Activated CD4-positive, CD25-positive, alpha-beta regulatory T cell treated with anti-CD3 and anti-CD28 coated beads, Interleukin-2, amount 50 U/mL, for 24 hours (primary cell): Measurements from ENCODE around the gene POLA1.

ENCODE experiments used
- ATAC-seq, 2 donors: fragments of 150-1000 bp; cut with Tn5 transposase; one replicate each; pipeline ENCODE4 v1.10.0; 2021; ENCODE audit warnings: mild to moderate bottlenecking in 1 of 2, moderate library complexity in 1 of 2

The POLA1 gene

DNA sequence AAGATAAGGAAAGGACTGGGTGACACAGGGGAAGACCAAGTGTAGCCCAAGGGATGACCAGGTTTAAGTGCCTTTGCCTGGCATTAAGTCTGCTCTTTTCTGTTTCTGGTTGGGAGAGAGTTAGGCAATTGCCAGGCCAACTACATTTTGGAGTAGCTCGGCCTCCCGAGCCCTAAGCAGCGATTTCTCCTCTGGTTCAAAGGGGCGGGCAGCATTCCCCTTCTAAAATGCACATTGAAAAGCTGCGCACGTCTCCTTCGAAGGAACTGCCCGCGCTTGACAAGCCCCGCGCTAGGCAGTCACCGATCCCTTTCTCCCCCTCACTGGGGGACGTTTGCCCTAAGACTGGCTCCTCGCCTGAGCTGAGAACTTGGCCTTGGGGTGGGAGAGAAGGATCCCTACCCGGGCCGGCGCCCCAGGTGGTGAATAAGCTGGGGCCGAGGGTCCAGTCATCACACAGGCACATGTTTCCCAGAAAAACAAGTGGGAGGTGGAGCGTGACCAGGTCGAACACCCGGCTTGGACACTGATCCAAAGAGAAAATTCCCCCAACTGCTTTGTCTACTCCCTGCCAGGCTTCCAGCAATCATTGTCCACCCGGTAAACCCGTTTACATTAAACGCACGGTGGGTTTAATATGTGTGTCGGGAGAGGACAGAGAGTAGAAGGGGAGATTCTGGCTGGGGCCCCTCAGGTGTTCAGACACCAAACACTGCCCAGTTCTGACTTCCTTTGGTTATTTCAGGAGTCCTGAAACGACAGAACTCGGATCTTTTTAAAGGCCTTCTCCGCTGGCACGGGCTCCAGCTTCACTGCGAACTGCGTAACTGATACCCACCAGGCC, 318.1 kb downstream of the POLA1 start:
- ATAC-seq = no peak

DNA sequence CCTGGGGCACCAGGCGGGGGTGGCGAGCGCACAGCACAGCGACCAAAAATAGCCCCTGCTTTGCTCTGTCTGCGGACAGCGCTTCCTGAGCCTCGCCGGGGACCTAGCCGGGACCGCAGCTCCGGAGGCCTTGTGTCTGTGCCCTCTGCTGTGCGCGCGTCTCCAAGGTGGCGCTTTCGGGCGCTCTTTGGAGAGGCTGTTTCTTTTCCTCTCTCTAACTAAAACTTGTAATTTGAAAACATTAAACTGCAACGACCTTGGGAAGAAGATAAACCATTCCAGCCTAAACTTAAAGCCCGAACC, 318.7 kb downstream of the POLA1 start:
- ATAC-seq = no peak

DNA sequence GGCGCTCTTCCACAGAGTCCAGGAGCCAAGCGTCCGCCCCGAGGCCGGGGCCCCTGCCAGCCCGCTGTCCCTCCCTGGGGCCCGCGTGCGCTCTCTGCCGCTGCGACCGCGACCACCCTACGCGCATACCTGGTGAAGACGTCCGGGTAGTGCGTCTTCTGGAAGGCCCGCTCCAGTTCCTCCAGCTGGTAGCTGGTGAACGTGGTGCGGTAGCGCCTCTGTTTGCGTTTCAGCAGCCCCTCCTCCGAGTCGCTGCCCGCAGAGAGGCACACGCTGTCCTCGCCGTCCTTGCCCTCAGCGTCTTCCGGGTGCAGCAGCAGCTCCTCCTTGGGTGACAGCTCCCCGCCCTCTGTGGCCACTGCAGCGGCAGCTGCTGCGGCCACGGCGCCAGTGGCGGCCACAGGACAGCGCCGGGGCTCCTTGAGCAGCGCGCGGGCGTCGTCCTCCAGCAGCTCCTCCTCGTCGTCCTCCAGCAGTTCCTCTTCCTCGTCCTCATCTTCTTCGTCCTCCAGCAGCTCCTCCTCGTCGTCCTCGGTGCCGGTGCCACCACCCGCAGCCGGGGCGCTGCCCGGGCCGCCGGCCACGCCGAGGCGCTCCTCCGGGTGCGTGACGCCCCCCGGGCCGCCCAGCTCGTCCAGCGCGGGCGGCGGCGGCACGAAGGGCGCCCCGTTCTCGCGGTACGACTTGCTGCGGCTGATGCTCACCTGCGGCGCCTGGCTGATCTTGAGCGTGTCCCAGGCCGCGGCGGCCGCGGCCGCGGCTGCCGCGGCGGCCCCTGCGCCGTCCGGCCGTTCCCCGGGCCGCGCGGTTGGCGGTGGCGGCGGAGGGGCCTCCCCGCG, 319.3 kb downstream of the POLA1 start:
- ATAC-seq = peak in 1 of 2 donors; percentile 17

DNA sequence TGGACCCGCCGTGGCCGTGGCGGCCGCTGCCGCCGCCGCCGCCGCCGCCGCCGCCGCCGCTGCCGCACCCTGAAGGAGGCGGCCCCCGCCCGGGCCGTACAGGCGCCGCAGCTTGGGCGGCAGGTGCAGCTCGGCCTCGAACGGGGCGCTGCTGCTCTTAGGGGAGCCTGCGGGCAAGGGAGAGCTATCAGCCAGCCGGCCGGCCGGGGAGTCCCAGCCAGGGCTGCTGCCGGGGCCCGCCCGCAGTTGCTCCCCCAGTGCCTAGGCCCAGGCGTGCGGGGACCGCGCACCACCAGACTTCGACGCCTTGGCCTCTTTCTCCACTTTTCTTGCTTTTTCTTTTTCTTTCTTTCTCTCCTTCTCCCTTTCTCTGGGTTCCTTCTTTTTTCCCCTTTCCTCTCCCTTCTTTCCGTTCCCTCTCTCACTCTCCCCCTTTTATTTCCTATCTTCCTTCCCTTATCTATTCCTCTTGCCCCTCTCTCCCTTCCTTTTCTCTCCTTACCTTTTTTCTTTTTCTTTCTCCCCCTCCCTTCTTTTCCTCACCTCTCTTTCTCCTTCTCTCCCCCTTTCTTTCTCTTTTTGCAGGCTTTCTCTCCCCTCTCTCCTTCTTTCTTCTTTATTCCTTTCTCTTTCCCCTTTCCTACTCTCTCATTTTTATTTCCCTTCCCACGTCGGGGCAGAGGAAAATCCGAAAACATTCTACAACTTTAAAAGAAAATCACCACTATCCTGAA, 320.1 kb downstream of the POLA1 start:
- peak in 1 of 2 donors; percentile 52 for ATAC-seq

DNA sequence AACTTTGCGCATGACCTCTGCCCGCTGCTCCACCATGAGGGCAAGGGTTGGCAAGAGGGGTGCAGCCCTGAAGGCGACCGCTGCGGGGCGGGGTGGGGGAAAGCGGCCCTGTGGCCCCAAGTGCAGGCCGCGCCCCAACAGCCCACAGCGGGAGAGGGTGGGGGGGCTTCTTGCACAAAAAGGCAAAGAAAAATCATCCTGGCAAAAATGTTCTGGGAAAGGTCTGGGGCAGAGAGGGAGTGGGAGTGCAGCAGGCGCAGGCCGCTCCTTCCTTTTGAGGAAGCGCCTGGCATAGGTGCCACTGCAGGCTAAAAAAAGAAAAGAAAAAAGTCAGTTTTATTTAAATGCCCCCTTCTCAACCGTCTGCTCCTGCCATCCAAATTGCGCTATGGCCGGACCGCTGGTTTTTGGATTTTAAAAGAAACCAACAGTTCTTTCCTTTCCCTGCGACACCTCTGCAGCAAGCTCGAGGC, 320.7 kb downstream of the POLA1 start:
- ATAC-seq = no peak

DNA sequence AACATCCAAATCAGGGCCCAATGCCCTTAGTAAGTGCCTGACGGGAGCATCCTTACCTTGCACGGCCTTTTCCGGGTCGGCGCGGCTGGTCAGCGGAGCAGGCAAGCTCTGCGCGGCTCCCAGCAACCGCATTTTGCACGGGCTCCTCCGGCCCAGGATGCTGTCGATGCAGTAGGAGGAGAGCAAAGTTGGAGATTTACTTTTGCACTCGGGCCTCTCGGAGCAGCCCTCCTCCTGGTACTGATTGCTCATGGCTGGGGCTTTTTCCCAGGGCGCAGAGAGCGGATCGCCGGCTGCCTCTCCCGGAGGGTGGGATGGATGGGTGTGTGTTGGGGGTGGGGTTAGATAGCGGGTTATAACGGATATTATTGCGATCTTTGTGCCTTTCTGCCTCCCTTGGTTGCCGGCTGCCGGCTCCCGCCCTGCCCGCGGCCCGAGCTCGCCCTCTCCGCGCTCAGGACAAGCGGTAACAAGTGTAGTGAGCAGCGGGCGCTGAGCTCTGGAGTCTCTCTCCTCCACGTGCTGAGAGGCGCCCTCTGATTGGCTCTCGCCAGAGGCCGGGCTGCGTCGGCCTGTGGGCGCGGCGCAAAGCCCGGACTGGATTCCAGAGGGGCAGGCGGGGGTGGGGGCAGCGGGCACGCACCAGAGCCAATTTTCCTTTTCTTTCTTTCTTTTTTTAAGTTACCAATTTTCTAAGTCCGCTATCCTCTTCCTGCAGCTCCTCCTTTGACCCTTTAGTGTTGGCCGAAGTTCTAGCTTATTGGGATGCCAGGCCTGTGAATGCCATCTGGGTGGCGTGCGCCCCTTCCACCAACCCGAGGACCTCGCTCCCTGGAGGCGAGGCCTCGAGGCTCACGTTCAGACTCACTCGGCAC, 322.0 kb downstream of the POLA1 start, which contains the start of gene ARX:
Gene ARX (minus strand): TSS at position 480 of the 875 bp plus-strand sequence. CDS start 228 bp downstream, at position 252.
- ATAC-seq = peak; percentile 55 to 66

DNA sequence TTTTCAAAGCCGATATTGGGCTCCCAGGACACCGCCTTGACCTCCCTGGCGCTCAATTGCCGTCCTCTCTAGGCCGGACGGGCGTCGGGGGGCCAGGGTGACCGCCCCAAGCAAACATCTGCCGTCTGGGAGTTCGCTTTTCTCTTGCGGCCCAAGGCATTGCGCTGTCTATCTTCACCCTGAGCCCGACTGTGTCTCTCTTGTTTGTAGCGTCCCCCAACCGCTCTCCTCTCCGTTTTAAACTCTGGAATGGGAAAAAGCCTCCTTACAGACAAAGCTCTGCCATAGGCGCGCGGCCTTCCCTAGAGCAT, 322.6 kb downstream of the POLA1 start:
- ATAC-seq = no peak

DNA sequence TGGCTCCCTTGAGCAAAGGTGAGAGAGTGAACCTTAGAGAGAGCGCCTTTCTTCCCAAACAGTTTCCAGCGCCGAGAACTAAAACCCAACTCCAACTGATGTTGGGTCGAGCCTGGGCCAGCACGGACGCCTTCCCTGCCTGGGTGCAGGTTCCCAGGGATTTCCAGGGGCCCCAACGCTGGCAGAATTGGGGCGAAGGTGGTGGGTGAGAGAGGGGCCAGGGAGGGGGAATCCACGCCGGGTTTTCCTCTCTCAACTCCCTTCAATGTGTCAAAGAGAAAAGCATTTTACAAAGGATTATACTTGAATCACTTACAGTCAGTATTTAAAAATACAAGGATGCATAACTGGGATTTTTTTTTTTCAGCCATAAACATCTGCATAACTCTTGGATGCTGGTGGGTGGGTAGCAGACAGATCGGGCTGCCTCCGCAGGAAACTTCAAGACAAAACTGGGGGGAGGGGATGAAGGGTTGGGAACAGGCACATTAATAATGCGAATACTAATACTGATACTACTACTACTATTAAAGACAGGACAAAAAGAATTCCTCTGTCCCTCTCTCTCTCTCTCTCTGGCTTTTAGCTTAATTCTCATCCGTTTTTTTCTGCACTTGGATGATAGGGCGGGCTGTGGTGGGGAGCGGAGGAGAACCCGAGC, 323.4 kb downstream of the POLA1 start:
- ATAC-seq = no peak

DNA sequence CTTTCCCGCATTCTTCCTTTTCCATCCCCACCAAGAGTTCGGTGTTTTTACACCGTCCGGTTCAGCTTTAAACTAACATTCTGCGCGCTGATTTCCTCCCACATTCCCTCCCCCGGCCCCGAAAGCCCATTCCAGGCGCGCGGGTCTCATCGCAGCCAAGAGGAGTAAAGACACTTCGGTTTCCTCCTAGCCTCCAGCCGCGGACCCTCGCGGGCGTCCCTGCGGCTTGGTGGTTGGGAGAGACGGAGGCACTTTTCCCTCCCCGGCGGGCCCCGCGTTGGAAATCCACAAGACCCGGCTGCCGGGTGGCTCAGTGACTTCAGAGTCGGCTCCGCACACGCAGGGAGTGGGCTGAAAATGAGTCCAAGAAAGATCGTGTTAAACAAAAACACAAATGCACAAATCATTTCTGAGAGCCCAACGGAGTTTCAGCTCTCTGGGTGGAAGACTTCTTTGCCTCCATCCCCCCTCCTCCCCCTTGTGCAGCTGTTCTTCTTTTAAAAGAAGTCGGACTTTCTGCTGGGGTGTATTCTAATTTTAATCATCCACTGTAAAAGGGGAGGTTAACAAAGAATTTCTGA, 324.0 kb downstream of the POLA1 start:
- no peak for ATAC-seq

DNA sequence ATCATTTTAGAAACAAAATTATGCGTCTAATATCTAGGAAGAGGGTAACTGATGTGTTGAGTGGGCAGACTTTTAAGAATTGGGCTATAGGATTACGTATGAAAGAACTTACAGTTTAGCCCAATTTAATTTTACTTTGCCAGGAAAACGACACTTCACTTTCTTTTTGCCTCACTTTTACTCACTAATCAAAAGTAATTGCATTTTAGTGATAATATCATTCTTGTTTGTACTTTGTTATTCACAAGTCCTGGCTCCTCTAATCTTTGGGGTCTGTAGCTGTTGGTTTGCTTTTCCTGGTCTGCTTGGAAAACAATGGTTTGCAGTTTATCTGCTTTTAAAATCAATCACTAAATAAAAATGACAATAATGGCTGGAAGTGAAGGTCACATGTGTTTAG, 325.0 kb downstream of the POLA1 start:
- no peak for ATAC-seq

DNA sequence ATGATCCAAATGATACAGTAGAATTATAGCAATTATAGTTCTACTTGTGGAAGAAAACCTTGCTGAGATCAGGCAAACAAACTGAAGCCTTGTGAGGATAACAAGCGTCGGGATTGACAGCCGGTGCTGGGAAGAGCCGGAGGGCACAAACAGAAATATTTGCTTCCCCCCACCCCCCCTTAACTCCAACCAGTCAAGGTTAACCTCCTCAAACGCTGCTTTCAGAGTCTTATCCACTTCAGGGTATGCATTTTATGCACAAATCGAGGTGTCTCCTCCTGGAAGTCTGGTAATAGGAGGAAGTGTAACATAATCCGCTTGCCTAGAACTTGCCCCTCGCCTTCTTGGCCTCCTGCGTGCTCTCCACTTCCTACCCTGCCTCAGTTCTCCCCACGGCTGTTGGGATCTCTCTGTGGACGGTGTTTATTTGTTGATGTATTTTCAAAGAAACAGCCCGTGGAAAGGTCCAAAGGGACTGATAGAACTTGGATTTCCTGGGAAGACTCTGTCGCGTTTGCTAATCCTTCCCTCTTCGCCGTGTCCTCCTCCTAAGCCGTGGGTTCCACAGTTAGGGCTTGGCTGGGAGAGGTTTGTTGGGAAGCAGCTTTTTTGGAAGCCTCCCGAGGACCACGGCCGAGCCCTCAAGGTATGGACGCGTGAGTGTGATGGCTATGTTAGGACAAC, 326.1 kb downstream of the POLA1 start:
- no peak for ATAC-seq

DNA sequence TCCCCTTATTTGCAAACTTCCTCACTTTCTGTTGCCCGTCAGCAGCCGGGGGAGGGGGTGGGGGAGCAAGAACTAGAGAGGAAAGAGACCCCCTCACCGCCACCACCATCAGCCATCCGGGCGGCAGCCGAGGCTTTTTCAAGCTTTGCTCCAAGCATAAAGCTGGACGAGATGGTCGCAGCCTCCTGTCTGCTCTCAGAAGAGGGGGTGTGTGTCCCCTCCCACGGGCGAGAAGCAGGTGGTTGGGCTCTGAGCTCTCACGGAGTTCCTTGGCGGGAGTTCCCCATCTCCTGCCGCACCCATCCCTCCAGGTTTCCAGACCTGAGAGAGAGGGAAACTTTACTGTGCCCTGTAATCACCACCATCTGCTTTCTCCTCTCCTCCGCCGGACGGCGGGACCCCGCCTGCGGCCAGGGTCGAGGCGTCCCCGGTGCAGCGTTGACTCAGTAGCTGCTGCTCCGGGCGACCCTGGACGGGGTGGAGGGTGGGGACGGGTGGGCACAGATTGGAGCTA, 326.7 kb downstream of the POLA1 start:
- ATAC-seq = peak in 1 of 2 donors; percentile 20

DNA sequence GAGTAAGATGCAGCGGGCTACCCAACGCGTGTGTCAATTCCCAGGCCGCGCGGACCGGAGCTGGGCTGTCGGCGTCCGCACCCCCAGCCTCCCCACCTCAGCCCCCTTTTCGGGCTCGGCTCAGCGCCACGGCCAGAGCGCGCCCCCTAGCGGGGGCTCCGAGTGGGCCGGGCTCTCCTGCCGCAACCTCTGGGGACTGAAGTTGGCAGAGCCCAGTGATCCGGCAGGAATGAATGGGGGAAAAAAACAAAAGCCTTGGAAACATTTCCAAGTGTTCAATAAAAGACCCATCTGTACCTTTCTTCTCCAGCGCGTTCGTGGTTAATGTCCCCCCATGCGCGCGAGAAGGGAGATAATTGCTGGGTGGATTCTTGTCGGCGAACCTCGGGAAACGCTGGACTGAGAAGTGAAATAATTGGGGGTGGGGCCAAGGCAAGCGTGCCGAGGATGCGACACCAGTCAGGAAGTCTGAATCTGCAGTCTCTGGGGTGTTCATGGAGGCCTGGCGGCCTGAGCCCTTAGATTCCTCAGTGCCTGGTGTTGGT, 327.3 kb downstream of the POLA1 start:
- ATAC-seq = peak; percentile 46 to 56

DNA sequence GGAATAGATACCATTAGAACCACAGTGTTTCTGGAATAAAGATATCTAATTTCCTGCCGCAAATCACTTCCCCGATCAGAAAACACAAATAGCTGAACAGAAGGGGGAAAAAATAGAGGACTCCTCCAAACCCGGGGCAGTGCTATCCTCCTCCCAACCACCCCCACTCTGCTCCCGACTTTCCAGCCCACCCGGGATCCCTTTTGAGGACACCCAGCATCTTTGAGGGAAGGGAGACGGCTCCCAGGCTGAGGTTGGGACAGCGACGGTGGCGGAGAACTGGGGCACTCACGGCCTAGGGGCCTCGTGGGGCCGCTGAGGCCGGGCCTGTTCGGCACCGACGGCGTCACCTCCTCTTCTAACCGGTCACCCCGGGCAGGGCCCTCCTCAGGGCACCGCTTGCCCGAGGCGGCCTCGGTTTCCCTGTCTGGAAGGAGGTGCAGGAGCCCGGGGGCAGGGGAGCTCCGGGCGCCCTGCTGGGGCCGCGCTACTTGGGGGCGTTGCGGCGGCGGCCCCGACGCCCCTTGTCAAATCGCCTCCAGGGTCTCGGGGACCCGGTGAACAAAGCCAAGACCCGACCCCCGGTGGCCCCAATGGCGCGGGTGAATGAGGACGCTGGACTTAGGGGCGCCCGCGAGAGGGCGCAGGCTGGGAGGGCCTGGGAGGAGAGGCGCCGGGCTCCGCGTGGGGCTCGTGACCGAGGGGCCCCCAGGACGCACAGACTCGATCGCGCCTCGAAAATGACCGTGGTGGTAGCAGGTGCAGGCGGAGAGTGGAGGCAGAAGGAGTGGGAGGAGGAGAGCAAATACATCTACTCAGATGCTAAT, 329.0 kb downstream of the POLA1 start:
- no peak for ATAC-seq

DNA sequence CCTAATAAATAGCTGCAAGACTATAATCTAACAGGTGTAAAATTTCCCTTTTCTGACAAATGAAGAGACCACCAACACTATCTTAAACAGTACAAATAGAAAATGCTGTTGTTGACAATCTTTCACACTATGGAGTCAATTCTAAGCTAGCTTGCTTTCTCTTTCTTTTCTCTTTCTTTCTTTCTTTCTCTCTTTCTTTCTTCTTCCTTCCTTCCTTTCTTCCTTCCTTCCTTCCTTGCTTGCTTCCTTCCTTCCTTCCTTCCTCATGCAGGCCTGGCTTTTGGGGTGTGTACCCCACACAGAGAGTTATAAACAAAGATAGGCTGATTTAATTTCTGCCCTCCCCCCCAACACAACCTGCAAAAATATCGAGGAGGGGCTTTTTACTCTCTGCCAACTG, 330.2 kb downstream of the POLA1 start:
- no peak for ATAC-seq

DNA sequence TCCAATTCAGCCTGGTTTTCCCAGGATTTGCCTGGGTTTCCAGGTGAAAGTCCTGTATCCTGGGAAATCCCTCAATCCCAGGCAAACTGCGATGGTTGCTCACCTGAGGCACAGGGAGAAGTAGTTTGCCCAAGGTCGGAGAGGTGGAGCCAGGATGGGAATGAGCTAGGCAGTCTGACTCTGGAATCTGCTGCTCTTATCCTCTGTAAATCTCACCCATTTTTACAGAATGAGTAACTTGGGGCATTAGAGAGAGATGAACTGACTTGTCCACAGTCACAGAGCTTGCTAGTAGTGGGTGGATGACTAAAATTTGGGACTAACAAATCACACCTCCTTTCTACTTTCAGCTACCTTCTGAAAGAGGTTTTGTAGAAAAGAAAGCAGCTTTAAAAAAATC, 331.9 kb downstream of the POLA1 start:
- ATAC-seq = no peak

DNA sequence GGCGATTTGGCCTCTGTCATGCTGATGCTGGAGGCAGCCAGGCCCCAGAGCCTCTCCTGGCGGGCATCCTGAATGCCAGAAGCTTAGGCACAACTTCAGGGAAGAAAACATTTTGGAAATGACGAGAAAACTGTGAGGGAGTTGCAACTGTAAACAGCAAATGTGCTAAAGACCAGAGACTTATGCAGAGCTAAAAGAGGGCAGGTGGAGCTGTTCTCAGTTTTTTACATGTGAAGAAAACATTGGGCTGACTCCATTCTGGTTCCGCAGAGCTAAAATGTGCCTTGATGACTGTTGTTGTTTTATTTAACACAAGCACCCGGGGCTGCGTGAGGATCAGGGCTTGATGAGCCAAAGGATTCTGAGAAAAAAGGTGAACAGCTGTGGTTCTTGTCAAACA, 332.9 kb downstream of the POLA1 start:
- ATAC-seq = no peak

DNA sequence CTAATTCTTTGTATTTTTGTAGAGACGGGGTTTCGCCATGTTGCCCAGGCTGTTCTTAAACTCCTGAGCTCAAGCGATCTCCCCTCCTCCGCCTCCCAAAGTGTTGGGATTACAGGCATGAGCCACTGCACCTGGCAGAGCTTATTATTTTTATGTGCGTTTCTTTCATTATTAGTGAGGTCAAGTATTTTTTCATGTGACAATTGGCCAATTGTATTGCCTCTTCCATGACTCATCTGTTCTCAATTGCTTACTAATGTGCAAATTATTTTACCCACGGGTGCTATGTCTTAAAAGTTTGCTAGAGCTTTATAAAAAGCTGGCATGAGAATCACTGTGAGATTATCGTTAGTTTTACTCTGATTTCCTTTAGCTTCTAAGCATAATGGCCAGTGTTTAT, 335.0 kb downstream of the POLA1 start:
- no peak for ATAC-seq

DNA sequence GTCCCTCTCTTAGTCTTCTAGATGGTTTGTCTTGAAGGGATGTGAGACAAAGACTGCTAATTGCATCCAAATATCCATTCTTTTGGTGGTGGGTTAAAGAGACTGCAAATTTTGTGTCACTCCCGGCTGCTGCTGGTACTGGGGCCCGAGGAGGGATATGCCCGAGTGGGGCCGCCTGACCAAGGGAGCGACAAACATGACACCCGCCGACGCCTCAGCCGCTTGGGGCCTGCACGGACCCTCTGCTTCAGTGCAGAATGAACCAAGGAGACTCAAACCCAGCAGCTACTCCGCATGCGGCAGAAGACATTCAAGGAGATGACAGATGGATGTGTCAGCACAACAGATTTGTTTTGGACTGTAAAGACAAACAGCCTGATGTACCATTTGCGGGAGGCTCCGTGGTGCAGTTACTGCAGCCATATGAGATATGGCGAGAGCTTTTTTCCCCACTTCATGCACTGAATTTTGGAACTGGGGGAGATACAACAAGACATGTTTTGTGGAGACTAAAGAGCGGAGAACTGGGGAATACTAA, 335.6 kb downstream of the POLA1 start:
- no peak for ATAC-seq
